NCI-H2227 (cell line): Measurements from ENCODE around the gene ITGA2B.

Source experiments
- DNase-seq: peaks from one replicate; lab custom pipeline; 2025; ENCODE audit not compliant: unreplicated experiment; lab: John Stamatoyannopoulos, UW

Gene ITGA2B

DNA sequence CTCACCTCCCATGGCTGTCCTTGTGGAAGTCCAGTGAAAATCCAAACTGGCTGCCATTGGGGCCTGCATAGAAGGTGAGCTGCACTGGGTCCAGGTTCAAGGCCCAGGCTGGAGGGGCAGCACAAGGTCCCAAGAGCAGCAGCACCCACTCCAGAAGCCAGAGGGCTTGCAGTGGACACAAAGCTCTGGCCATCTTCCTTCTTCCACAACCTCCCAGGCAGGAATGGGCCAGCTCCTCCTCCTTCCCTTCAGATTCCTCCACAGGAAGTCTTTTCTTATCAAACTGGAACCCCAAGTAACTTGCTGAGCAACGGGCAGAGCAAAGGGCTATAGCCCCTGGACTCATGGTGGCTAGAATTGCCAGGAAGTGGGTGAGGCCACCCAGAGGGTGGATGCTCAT is at the start of gene ITGA2B:
Gene ITGA2B (minus strand): TSS at position 369 of the 400 bp plus-strand sequence. CDS start 176 bp downstream, at position 193.
- DNase-seq = no peak

- no peak for DNase-seq
Measured at GRCh38 chr17:44439168-44439567, 49.7 kb upstream of the ITGA2B start.

- DNase-seq = no peak
Measured at GRCh38 chr17:44438636-44439035, 49.2 kb upstream of the ITGA2B start.

GRCh38 chr17:44436336-44436735 is 46.9 kb upstream of the ITGA2B start:
- DNase-seq = no peak

GRCh38 chr17:44432254-44433157 is 43.1 kb upstream of the ITGA2B start:
- no peak for DNase-seq

GRCh38 chr17:44424828-44425461 is 35.5 kb upstream of the ITGA2B start:
- DNase-seq = no peak

DNA sequence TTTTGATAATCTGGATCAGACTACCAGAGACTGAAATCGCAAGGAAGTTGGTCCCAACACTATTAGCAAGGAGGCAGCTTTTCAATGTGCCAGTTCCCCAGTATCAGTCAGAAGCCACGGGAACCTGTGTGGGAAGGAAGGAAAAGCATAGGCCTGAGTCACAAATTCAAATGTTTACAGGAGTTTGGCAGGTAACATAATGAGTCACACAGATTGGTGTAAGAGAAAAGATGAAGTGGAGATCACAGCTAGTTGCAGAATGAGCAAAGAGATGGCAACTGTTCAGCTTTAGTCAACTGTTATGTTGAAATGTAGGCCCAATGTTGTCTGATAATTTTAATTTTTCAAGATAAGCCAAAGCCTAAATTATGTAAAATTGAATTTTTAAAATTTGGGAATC is 28.1 kb upstream of the ITGA2B start:
- no peak for DNase-seq

- DNase-seq = no peak
Measured at GRCh38 chr17:44416558-44417289, 27.3 kb upstream of the ITGA2B start.

- DNase-seq = no peak
Measured at GRCh38 chr17:44414394-44415155, 25.1 kb upstream of the ITGA2B start.

DNA sequence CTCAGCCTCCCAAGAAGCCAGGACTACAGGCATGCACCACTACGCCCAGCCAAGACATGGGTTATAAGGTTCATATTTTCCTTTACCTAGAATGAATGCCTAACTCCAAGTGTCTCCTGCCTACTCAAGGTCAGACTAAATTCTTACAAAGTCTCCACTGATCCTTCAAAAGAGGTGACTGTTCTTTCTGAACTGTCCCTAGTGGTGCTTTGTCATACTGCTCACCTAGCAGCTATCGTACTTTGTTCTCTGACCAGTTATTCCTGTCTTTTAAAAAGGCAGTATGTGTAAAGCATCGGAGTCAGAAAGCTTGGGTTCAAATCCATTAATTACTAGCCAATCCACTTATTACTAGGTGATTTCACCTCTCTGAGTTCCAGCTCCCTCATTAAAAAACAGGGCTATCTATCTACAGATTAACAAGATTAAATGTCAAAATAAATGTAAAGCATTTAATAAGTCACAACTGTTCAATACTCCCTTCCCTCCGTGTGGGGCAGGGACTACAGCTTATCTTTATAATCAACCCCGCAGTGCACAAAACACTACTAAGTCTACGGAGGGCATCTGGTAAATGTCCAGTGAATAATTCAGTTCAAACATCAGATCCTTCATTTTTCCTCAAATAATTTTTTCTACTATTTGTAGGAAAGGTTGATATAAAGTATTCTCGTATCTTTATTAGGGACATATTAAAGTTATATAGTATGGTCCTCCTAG is 20.0 kb upstream of the ITGA2B start:
- DNase-seq = no peak

GRCh38 chr17:44408786-44409185 is 19.3 kb upstream of the ITGA2B start:
- no peak for DNase-seq

DNA sequence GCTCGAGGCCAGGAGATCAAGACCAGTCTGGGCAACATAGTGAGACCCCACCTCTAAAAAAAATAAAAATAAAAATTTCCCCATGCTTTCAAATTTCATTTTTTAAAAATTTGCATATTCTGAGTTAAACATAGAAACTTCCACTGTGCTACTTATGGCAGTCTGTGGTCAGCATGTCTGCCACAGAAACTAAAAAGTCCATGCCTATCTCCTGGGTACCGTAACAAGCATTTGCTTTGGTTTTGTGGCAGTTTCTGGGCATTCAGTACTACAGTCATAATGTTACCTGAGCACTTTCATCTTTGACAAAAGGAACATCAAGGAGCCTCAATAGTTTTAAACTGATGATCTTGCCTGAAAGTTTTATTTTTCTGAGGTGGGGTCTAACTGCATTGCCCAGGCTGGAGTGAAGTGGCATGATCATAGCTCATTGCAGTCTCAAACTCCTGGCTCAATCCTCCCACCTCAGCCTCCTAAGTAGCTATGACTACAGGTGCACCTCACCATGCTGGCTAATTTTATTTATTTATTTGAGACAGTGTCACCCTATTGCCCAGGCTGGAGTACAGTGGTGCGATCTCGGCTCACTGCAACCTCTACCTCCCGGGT is 13.2 kb upstream of the ITGA2B start:
- DNase-seq = no peak

DNA sequence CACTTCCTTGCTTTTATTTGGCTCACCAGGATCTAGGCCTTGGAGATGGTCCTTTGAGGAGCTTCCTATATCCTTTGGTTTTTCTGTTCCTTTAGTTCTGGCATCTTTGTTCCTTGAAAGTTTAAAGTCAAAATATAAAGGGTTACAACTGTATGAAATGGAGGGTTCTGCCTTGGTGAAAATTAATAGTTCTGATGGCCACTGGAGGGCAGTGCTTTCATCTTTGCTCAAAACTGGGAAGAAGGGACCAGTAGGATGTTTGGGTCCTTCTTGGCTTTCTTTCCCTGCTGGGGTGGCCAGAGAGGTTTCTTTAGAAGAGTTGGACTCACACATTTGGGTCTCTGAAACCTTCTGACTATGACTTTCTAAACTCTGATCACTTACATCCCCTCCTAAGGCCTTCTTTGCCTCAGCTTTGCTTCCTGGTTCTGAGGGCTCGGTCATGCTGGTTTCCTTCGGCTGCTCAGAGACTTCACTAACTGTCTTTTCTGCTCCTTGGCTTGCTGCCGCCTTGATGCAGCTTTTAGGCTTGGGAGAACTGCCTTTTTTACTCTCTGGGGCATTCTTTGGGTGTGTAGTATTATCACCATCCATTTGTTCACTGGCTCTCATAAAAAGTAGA is 10.9 kb upstream of the ITGA2B start:
- no peak for DNase-seq

DNA sequence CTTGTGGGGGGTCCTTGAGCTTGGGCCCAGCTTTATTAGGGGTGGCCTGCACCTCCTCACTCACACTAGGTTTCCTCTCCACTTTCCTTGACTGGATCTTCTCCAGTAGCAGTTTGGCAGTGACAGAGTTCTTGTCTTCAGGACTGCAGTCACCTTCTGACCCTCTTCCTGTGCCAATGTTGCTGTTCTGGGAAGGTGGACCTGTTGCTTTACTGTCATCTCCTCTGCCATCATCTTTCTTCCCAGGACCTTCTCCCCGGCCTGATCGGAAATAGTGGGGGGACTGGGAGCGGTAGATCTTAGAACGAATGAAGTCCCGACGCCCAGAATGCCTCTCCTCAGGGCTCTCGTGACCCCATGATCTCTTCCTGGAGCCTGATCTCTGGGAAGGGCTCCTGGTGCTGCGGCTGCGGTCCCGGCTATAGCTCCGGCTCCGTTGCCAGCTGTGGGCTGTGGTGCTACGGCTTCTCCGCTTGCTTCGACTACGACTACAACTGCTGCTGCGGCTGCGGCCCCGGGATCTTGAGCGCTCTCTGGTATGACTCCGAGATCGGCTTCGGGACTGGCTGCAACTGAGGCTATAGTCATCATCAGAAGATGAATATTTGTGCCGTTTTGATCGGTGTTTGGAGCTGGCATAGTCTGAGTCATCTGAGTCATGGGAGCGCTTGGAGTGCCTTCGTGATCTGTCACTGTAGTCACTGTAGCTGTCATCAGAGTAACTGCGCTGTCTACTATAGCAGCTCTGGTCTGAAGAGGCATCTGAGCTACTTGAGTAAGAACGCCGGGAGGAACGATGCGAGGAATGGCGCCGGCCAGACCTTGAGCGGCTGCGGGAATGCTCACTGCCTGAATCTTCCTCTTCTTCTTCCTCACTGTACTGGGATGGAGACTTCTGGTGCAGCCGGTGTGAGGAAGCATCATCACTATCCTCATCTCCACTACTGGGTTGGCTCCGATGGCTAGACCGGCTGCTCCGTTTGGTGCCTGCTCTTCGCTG is 9.5 kb upstream of the ITGA2B start:
- no peak for DNase-seq

- DNase-seq = no peak
Measured at GRCh38 chr17:44397479-44398440, 8.3 kb upstream of the ITGA2B start.

GRCh38 chr17:44396946-44397345 is 7.5 kb upstream of the ITGA2B start:
- DNase-seq = no peak

DNA sequence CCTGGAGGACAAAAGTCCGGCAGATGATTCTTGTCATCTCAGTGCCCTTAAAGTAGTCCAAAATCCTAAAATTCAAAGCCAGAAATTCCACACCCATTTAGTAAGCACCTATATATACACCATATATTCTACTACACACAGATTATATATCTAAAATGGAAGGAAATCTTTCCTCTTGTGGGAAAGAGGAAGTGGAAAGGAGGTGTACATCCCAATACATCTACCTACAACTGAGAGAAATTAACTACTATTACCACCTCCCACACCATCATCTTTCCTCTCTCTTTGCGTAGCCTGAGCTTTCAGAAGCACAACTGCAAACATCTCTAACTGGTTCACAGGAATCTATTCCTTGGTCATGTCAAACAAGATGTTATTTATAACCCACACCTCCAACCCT is 5.4 kb upstream of the ITGA2B start:
- no peak for DNase-seq
